Raji (cell line): ENCODE data around the gene BIK.

Source experiments
- POLR2A ChIP-seq: IDR thresholded peaks from 2 replicates; pipeline ENCODE4 v1.6.1; 2011; ENCODE audit warnings: low read depth, low read length, control low read depth; ENCODE audit not compliant: insufficient read depth

BIK gene

GRCh38 chr22:43110444-43110926 lies at the start of gene BIK:
Gene BIK (plus strand): TSS chr22:43110750. CDS start chr22:43124023, 13,273 bp downstream.
- TF ChIP-seq POLR2A = peak; percentile 81

- no peak for TF ChIP-seq POLR2A
These were observed 44.4 kb upstream of the BIK start for GRCh38 chr22:43066134-43066533.

GRCh38 chr22:43066844-43067385 lies 43.6 kb upstream of the BIK start:
- no peak for TF ChIP-seq POLR2A

GRCh38 chr22:43077121-43077877 lies 33.3 kb upstream of the BIK start:
- TF ChIP-seq POLR2A = no peak

- no peak for TF ChIP-seq POLR2A
These were observed 32.0 kb upstream of the BIK start for GRCh38 chr22:43078522-43078921.

GRCh38 chr22:43079742-43080141 lies 30.8 kb upstream of the BIK start:
- TF ChIP-seq POLR2A = no peak

- no peak for TF ChIP-seq POLR2A
These were observed 29.9 kb upstream of the BIK start for GRCh38 chr22:43080616-43081015.

- no peak for TF ChIP-seq POLR2A
These were observed 28.6 kb upstream of the BIK start for GRCh38 chr22:43081968-43082367.

- no peak for TF ChIP-seq POLR2A
These were observed 24.6 kb upstream of the BIK start for GRCh38 chr22:43085658-43086606.

- TF ChIP-seq POLR2A = no peak
These were observed 21.9 kb upstream of the BIK start for GRCh38 chr22:43088627-43088983.

GRCh38 chr22:43088984-43089717 lies 21.4 kb upstream of the BIK start, which contains the start of gene TTLL1:
Gene TTLL1 (minus strand): TSS chr22:43089391. CDS start chr22:43075586, 13,805 bp downstream.
- peak; percentile 78 for TF ChIP-seq POLR2A

GRCh38 chr22:43090130-43090789 lies 20.3 kb upstream of the BIK start:
- TF ChIP-seq POLR2A = 0 out of 2 replicates have a peak, but pooled peaks have one; percentile 13

GRCh38 chr22:43092085-43092484 lies 18.5 kb upstream of the BIK start:
- no peak for TF ChIP-seq POLR2A

GRCh38 chr22:43094085-43094484 lies 16.5 kb upstream of the BIK start:
- no peak for TF ChIP-seq POLR2A
